GM18511 (cell line): Measurements from ENCODE around the gene CPNE9.

Experiments
- ATAC-seq: cut with Tn5 transposase; IDR thresholded peaks from one replicate; pipeline ENCODE4 v1.9.1; 2021; ENCODE audit warnings: mild to moderate bottlenecking, moderate library complexity; ENCODE audit not compliant: unreplicated experiment

CPNE9 gene

DNA sequence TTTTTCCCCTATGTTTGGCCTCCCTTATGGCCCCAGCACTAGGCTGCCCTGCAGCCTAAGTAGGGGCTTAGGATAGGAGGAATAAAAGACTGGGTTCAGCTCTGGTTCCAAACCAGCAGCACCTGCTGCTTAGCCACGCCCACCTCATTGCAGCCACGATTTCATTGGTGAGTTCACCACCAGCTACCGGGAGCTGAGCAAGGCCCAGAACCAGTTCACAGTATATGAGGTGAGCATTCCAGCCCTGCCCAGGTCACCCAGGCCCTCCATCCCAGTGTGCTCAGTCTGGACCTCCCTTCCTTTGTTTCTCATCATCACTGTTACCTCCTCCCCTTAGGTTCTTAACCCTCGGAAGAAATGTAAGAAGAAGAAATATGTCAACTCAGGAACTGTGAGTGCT lies 11.5 kb downstream of the CPNE9 start:
- ATAC-seq, result no peak

GRCh38 chr3:9715764-9716437 lies 12.3 kb downstream of the CPNE9 start:
- no peak for ATAC-seq

DNA sequence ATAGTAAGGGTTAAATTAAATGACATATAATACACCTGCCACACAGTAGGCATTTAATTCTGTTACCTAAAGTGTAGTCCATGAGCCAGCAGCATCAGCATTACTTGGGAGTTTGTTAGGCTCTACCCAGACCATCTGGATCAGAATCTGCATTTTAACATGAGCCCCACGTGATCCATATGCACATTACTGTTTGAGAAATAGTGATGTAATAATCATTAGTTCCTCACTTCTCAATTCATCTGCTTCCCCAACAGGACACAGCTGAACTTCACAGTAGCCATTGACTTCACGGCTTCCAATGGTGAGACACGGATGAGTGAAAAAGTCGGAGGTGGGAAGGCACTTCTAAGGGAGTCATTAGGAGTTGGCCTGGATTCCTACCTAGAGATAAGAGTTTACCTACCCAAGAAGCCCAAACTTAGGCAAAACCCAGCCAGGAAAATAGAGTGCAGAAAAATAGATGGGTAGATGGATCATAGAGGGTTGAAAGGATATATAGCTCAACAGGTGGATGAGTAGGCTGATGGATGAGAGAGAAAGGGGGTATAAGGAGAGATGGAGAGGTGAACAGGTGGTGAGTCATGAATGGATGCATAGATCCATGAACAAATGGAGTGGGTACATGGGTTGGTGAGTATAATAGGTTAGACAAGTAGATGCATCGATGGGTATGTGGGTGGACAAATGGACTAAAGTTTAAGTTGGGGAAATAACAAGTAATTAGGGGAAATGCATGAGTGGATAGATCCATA lies 13.3 kb downstream of the CPNE9 start:
- ATAC-seq, result no peak

DNA sequence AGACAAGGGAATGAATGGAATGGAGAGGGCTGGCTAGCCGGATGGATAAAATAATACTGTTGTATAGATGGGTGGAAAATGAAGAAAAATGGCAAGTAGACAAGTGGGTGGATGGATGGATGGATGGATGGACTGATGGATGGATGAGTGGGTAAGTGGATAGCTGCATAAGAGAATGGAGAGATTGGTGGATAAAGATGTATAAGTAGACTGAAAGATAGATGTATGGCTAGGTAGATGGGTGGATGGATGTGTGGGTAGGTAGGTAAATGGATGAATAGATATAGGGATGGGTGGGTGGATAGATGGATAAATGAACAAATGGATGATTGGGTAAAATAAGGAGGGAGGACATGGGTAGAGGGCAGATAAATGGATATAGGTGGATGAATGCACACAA lies 13.9 kb downstream of the CPNE9 start:
- no peak for ATAC-seq

GRCh38 chr3:9718118-9718517 lies 14.5 kb downstream of the CPNE9 start:
- no peak for ATAC-seq

DNA sequence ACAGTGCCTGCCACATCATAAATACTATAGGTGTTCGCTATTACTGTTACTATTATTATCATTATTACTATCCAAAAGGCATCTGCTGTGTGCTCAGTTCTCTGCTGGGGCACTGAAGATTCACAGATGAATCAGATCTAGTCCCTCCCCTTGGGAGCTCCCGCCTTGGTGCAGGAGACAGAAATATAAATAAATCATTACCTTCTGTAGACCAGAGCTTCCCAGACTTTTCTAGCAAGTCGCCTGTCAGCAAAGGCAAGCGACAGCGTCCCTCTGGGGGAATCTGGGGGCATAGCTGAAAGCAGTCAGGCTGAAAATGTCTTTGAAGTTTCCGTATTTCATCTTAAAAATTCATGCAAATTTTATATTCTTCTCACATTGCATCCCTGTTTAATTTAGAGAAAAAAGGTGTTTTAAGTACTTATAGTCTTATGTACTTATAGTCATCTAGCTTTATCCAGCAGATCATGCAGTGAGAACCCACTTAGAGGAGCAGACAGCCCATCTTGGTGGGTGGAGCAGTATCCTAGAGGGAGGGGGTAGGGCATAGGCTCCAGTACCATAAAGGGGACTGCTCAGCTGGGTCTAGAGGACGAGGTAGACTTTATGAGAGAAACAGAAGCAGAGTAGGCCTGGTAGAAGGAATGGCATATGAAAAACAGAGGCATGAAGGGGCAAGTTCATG lies 17.5 kb downstream of the CPNE9 start:
- no peak for ATAC-seq

DNA sequence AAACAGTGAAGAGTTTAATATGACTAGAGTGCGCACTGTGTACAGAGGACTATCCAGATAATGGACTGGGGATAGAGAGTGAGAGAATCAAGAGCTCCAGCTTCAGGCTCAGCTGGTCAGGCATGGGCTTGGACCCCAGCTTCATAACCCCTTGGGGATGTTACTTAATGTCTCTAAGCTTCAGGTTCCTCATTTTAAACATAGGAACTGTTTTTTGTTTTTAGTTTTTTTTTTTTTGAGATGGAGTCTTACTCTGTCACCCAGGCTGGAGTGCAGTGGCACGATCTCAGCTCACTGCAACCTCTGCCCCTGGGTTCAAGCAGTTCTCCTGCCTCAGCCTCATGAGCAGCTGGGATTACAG lies 18.0 kb downstream of the CPNE9 start:
- ATAC-seq, result no peak

GRCh38 chr3:9725775-9726515 lies 22.3 kb downstream of the CPNE9 start:
- ATAC-seq, result no peak

- ATAC-seq, result no peak
Observed at GRCh38 chr3:9727041-9727595, 23.5 kb downstream of the CPNE9 start.

DNA sequence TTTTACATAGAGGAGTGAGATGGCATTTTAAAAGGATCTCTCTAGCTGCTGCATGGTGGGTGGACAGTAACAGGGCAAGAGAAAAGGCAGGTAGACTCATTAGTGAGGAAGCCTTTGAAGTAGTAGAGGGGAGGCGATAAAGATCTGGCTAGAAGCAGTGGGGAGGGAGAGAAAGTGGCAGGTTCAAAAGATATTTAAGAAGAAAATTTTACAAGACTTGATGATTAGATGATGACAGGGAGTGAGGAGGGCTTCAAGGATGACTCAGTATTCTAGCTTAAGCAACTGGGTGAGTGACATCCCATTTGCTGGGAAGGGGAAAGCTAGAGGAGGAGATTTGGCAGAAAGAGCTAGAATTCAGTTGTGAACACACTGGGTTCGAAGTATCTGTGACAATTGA lies 24.1 kb downstream of the CPNE9 start:
- no peak for ATAC-seq

- ATAC-seq, result no peak
Observed at GRCh38 chr3:9729419-9729818, 25.8 kb downstream of the CPNE9 start.

- ATAC-seq, result peak; percentile 54
Observed at GRCh38 chr3:9730657-9731205, 27.1 kb downstream of the CPNE9 start.

- ATAC-seq, result peak; percentile 93
Observed at GRCh38 chr3:9731206-9732079, 27.8 kb downstream of the CPNE9 start, which contains the start of gene BRPF1. TSS of gene BRPF1 (plus strand) at chr3:9731735. CDS start at chr3:9734141, 2,406 bp downstream.

DNA sequence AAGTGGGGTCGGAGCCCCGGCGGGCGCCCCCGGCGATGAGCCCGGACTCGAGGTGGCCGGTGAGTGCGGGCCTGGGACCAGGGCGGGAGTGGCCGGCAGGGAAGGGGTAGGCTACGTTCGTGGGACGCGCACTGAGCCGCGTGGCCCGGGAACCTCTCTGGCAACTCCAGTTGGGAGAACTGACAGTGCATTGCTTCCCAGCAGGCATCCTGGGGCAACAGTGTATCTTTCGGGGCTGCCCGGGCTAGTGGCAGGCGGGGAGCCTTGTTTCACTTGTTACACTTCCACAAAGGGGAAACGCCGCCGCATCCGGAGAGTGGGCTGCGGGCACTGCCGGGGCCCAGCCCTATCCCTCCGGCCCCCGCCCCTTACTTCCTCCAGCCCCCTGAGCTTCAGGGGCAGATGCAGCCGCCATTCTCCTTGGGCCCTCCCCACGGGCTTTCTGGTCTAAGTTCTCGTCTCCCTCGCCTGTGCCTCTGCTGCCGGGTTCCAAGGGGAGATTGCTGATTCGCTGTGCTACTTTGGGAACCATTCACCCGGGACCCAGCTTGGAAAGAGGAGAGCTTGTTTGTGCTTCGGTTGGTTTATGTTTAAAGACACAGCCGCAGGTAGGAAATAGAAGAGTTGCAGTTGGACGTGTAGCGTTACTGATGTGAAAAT lies 28.6 kb downstream of the CPNE9 start:
- ATAC-seq, result peak; percentile 2

GRCh38 chr3:9732740-9733115 lies 29.1 kb downstream of the CPNE9 start:
- no peak for ATAC-seq

DNA sequence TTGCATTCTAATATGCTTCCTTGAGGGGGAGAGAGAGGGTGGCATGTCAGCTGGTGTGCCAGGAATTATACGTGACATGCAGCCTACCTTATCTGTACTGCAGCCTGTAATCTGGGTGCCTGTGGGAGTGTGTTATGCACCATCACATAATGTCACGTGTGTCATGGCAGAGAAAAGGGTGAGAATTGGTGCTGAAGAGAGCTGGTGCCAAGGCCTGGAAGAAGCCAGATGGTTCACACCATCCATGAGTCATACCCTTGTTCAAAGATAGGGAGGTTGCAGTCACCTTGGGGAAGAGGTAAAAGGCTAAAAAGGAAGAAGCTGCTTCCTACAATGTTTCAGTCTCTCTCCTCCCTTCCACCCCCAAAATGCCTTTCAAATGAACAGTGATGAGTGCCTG lies 33.2 kb downstream of the CPNE9 start:
- no peak for ATAC-seq

DNA sequence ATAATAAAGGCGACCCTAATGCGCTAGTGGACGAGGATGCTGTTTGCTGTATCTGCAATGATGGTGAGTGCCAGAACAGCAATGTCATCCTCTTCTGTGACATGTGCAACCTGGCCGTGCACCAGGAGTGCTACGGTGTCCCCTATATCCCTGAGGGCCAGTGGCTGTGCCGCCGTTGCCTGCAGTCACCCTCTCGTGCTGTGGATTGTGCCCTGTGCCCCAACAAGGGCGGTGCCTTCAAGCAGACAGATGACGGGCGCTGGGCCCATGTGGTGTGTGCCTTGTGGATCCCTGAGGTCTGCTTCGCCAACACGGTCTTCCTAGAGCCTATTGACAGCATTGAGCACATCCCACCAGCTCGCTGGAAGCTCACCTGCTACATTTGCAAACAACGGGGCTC lies 35.5 kb downstream of the CPNE9 start:
- no peak for ATAC-seq

DNA sequence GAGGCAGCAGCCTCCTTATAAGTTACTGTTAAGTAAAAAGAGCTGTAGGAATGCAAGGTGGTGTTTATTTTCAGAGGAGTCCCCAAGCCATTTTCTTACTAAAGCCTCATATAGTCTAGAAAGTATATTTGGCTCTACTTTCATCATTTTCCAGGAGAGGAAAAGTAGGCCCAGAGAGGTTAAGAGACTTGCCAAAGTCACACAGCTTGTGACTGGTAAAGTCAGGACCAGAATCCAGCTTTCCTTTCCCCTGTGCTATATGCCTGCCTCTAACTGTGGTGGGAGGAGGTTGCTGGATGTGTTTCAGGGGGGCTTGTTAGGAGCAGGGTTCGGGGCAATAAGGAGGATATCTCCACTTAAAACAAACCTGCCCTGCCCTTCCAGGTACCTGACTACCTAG lies 38.9 kb downstream of the CPNE9 start:
- ATAC-seq, result no peak

GRCh38 chr3:9743548-9743947 lies 39.9 kb downstream of the CPNE9 start:
- no peak for ATAC-seq
